GM23338 (cell line): ENCODE results near the gene UBC. TPM values are rescaled to one million over a fixed set of nuclear protein-coding genes. Genes with fewer than 3 reads are reported as not detected.

ENCODE experiments used
- ATAC-seq: fragments of 200-7000 bp; cut with Tn5 transposase; 3 replicates; pipeline ENCODE4 v1.9.1; 2020
- DNase-seq: peaks from one replicate; pipeline ENCODE4 v3.0.0-alpha.2; 2015; ENCODE audit warnings: low spot score
- H2AFZ ChIP-seq: fragments of 200-600 bp; sonication (generic); 2 replicates; pipeline ENCODE4 v1.8.0; 2016; ENCODE audit warnings: antibody characterized with exemption, mild to moderate bottlenecking, moderate library complexity
- H3F3A ChIP-seq: fragments of 200-600 bp; sonication (generic); replicated peaks from 2 replicates; pipeline ENCODE4 v1.8.0; 2017; ENCODE audit warnings: antibody characterized with exemption, mixed run types, low read depth
- H3K27ac ChIP-seq: fragments of 200-600 bp; sonication (generic); 2 replicates; pipeline ENCODE4 v1.6.1; 2016; ENCODE audit warnings: low read depth
- H3K27me3 ChIP-seq: fragments of 200-600 bp; sonication (generic); 2 replicates; pipeline ENCODE4 v1.8.0; 2016; ENCODE audit warnings: mild to moderate bottlenecking, mixed run types, moderate library complexity; ENCODE audit not compliant: insufficient read depth
- H3K36me3 ChIP-seq: fragments of 200-600 bp; sonication (generic); 2 replicates; pipeline ENCODE4 v1.8.0; 2016; ENCODE audit warnings: mild to moderate bottlenecking; ENCODE audit not compliant: insufficient read depth
- H3K4me1 ChIP-seq: fragments of 200-600 bp; sonication (generic); 2 replicates; pipeline ENCODE4 v1.8.0; 2016; ENCODE audit warnings: mild to moderate bottlenecking, moderate library complexity; ENCODE audit not compliant: insufficient read depth
- H3K4me2 ChIP-seq: fragments of 200-600 bp; sonication (generic); 2 replicates; pipeline ENCODE4 v1.7.1; 2017; ENCODE audit warnings: mixed run types
- H3K4me3 ChIP-seq: fragments of 200-600 bp; sonication (generic); 2 replicates; pipeline ENCODE4 v1.6.1; 2016; ENCODE audit warnings: mixed run types
- H3K79me2 ChIP-seq: fragments of 200-600 bp; sonication (generic); replicated peaks from 2 replicates; pipeline ENCODE4 v1.8.0; 2017; ENCODE audit warnings: mild to moderate bottlenecking; ENCODE audit not compliant: insufficient read depth
- H3K9me2 ChIP-seq: fragments of 200-600 bp; sonication (generic); 2 replicates; pipeline ENCODE4 v1.8.0; 2017; ENCODE audit not compliant: insufficient read depth
- H4K20me1 ChIP-seq: fragments of 200-600 bp; sonication (generic); replicated peaks from 2 replicates; pipeline ENCODE4 v1.8.0; 2017; ENCODE audit warnings: mild to moderate bottlenecking; ENCODE audit not compliant: insufficient read depth
- H3K27ac Mint-ChIP-seq: 2 replicates; pipeline ENCODE4 v1.8.0; 2020; ENCODE audit warnings: inconsistent platforms, mild to moderate bottlenecking, moderate library complexity, mixed read lengths
- H3K27me3 Mint-ChIP-seq: 3 replicates; pipeline ENCODE4 v1.8.0; 2022; ENCODE audit warnings: low read depth, mild to moderate bottlenecking, moderate library complexity, mixed read lengths, inconsistent platforms; ENCODE audit not compliant: insufficient read depth, poor library complexity
- H3K36me3 Mint-ChIP-seq: 3 replicates; pipeline ENCODE4 v1.8.0; 2021; ENCODE audit warnings: low read depth, mild to moderate bottlenecking, inconsistent platforms, moderate library complexity, mixed read lengths
- H3K4me1 Mint-ChIP-seq: 3 replicates; pipeline ENCODE4 v1.8.0; 2020; ENCODE audit warnings: mild to moderate bottlenecking, inconsistent platforms, mixed read lengths
- H3K4me3 Mint-ChIP-seq: 3 replicates; pipeline ENCODE4 v1.8.0; 2021; ENCODE audit warnings: moderate library complexity, mild to moderate bottlenecking, inconsistent platforms, mixed read lengths
- H3K9me3 Mint-ChIP-seq: 3 replicates; pipeline ENCODE4 v1.8.0; 2020; ENCODE audit warnings: moderate library complexity, mild to moderate bottlenecking, inconsistent platforms, mixed read lengths
- CREB1 ChIP-seq: fragments of 250-450 bp; sonication (Bioruptor Pico); IDR thresholded peaks from 2 replicates; pipeline ENCODE4 v1.5.0; 2020; ENCODE audit warnings: low read depth, mild to moderate bottlenecking, moderate library complexity
- EZH2 ChIP-seq: fragments of 200-600 bp; sonication (generic); IDR thresholded peaks from one replicate; pipeline ENCODE4 v1.8.0; 2017; ENCODE audit warnings: antibody characterized with exemption, mild to moderate bottlenecking, low read depth; ENCODE audit not compliant: unreplicated experiment
- EZH2phosphoT487 ChIP-seq: fragments of 200-600 bp; sonication (generic); IDR thresholded peaks from one replicate; pipeline ENCODE4 v1.8.1; 2018; ENCODE audit warnings: antibody characterized with exemption; ENCODE audit not compliant: unreplicated experiment
- JUNB ChIP-seq: IDR thresholded peaks from one replicate; pipeline ENCODE4 v1.6.1; 2016; ENCODE audit warnings: antibody characterized with exemption; ENCODE audit not compliant: unreplicated experiment
- NANOG ChIP-seq: IDR thresholded peaks from 2 replicates; pipeline ENCODE4 v1.6.1; 2016; ENCODE audit warnings: antibody characterized with exemption, borderline replicate concordance
- POLR2AphosphoS5 ChIP-seq: IDR thresholded peaks from 2 replicates; pipeline ENCODE4 v1.6.1; 2016; ENCODE audit warnings: antibody characterized with exemption, low read depth
- STAT1 ChIP-seq: IDR thresholded peaks from one replicate; pipeline ENCODE4 v1.6.1; 2016; ENCODE audit warnings: antibody characterized with exemption; ENCODE audit not compliant: unreplicated experiment
- ZNF114 ChIP-seq: fragments of 250-450 bp; sonication (Bioruptor Pico); IDR thresholded peaks from 2 replicates; pipeline ENCODE4 v1.5.0; 2020; ENCODE audit warnings: mild to moderate bottlenecking, moderate library complexity
- ZNF331 ChIP-seq: fragments of 250-450 bp; sonication (Bioruptor Pico); IDR thresholded peaks from 2 replicates; pipeline ENCODE4 v1.5.0; 2020; ENCODE audit warnings: low read depth, mild to moderate bottlenecking, moderate library complexity
- polyA plus RNA-seq: library from polyadenylated mRNA; unstranded; fragments of >200 nt; fragmentation: Nextera tagmentation; extraction: Ambion mirVana; gene quantifications from 2 replicates; pipeline ENCODE4 v1.2.1, GENCODE V29; 2016
- total RNA-seq: library from RNA; depleted of rRNA; stranded (reverse); fragments of >200 nt; shearing (Covaris generic); gene quantifications from 2 replicates; pipeline ENCODE4 v1.2.3, GENCODE V29; 2014
- TF ChIP-seq, protein P1 (sequence below), 2 experiments: fragments of 200-600 bp in 1 of 2; sonication (generic) in 1 of 2; conservative IDR thresholded peaks; 2 replicates each; pipeline versions ENCODE4 v1.5.1 to v1.6.1; 2016 to 2017; ENCODE audit warnings: antibody characterized with exemption in 2 of 2, low read depth in 2 of 2, mild to moderate bottlenecking in 2 of 2, moderate library complexity in 1 of 2
- TF ChIP-seq, protein P2 (sequence below): IDR thresholded peaks from one replicate; pipeline ENCODE4 v1.6.1; 2018; ENCODE audit warnings: antibody characterized with exemption; ENCODE audit not compliant: unreplicated experiment
- TF ChIP-seq, protein P3 (sequence below): IDR thresholded peaks from 2 replicates; pipeline ENCODE4 v1.6.1; 2016; ENCODE audit warnings: antibody characterized with exemption
- TF ChIP-seq, protein P4 (sequence below): fragments of 250-450 bp; sonication (Bioruptor Pico); IDR thresholded peaks from 2 replicates; pipeline ENCODE4 v1.5.0; 2020; ENCODE audit warnings: mild to moderate bottlenecking, moderate library complexity

UBC gene
- total and polyA plus RNA-seq, 2 experiments from 2014 or later: 511 to 665 TPM

DNA sequence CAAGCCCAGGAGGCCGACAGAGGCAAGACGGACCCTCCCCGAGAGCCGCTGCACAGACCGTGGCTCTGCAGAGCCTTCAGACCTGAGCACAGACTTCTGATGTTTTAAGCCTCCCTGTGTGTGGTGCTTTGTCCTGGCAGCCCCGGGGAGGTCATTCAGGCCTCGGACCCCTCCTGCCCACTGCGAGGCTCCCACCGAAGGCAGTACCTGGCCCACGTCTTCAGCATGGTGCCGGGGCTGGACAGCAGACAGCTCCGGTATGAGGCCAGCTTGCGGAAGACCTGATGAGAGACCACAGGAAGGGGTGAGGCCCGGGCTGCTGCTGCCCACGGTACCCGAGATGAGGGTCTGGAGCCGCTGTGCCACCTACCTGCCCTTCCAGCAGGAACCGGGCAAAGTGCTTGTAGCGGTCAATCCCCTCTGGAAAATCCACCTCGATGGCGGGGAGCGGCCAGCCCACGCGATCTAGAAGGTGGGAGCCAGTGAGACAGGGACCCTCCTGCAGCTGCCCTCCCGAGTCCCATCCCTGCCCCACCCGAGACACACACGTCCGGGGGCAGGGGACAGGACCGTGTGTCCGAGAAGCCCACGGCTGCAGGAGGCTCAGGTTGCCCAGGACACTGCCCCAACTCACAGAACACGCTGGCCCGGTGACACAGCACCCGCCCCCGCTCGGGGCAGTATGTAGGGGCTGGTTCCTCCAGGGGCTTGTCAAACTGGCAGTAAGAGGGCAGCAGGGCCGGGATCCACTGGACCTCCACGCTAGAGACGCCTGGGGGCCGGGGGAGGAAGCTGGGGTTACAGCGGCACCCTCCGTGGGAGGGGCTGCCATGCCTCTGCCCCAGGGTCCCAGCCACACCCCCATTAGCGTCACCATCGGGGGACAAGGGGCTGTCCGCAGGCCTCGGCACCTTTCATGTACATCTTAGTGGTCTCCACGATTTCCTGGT, 35.6 kb upstream of the UBC start:
- Histone ChIP-seq H3K9me2 (no peaks in the 10 kb centered on the region), H4K20me1 (peaks cover 4% of the 10 kb centered on the region; the same call in 1 of the 2 replicates), H3F3A (0 out of 2 replicates have a peak, but pooled peaks cover 3% of the 10 kb centered on the region), H2AFZ (no peak overlapping the region), H3K27me3 (no peaks in the 10 kb centered on the region), H3K4me2 (no peak overlapping the region), H3K79me2 (no peaks in the 10 kb centered on the region), H3K4me3 (no peak overlapping the region), H3K4me1 (no peaks in the 10 kb centered on the region), H3K27ac (no peak overlapping the region), H3K36me3 (peaks cover 5% of the 10 kb centered on the region; the same call in 1 of the 2 replicates)
- Mint-ChIP-seq H3K9me3 (no peaks in the 10 kb centered on the region), H3K4me1 (no peaks in the 10 kb centered on the region), H3K36me3 (peaks cover 51% of the 10 kb centered on the region), H3K27ac (peak overlapping the region; percentile 71), H3K4me3 (no peak overlapping the region), H3K27me3 (peaks cover 5% of the 10 kb centered on the region)
- TF ChIP-seq EZH2 (no peak), NANOG (no peak), STAT1 (no peak), EZH2phosphoT487 (no peak), CREB1 (no peak), ZNF114 (CRISPR knock-in tag) (no peak), ZNF331 (CRISPR knock-in tag) (no peak), POLR2AphosphoS5 (no peak), JUNB (no peak)
- TF ChIP-seq, protein P1, sequence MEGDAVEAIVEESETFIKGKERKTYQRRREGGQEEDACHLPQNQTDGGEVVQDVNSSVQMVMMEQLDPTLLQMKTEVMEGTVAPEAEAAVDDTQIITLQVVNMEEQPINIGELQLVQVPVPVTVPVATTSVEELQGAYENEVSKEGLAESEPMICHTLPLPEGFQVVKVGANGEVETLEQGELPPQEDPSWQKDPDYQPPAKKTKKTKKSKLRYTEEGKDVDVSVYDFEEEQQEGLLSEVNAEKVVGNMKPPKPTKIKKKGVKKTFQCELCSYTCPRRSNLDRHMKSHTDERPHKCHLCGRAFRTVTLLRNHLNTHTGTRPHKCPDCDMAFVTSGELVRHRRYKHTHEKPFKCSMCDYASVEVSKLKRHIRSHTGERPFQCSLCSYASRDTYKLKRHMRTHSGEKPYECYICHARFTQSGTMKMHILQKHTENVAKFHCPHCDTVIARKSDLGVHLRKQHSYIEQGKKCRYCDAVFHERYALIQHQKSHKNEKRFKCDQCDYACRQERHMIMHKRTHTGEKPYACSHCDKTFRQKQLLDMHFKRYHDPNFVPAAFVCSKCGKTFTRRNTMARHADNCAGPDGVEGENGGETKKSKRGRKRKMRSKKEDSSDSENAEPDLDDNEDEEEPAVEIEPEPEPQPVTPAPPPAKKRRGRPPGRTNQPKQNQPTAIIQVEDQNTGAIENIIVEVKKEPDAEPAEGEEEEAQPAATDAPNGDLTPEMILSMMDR (conservative IDR thresholded peaks at IDR 0.05; ENCODE audit: low read depth in 2 of 2): no peak
- TF ChIP-seq, protein P2, sequence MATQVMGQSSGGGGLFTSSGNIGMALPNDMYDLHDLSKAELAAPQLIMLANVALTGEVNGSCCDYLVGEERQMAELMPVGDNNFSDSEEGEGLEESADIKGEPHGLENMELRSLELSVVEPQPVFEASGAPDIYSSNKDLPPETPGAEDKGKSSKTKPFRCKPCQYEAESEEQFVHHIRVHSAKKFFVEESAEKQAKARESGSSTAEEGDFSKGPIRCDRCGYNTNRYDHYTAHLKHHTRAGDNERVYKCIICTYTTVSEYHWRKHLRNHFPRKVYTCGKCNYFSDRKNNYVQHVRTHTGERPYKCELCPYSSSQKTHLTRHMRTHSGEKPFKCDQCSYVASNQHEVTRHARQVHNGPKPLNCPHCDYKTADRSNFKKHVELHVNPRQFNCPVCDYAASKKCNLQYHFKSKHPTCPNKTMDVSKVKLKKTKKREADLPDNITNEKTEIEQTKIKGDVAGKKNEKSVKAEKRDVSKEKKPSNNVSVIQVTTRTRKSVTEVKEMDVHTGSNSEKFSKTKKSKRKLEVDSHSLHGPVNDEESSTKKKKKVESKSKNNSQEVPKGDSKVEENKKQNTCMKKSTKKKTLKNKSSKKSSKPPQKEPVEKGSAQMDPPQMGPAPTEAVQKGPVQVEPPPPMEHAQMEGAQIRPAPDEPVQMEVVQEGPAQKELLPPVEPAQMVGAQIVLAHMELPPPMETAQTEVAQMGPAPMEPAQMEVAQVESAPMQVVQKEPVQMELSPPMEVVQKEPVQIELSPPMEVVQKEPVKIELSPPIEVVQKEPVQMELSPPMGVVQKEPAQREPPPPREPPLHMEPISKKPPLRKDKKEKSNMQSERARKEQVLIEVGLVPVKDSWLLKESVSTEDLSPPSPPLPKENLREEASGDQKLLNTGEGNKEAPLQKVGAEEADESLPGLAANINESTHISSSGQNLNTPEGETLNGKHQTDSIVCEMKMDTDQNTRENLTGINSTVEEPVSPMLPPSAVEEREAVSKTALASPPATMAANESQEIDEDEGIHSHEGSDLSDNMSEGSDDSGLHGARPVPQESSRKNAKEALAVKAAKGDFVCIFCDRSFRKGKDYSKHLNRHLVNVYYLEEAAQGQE: no peak
- TF ChIP-seq, protein P3, sequence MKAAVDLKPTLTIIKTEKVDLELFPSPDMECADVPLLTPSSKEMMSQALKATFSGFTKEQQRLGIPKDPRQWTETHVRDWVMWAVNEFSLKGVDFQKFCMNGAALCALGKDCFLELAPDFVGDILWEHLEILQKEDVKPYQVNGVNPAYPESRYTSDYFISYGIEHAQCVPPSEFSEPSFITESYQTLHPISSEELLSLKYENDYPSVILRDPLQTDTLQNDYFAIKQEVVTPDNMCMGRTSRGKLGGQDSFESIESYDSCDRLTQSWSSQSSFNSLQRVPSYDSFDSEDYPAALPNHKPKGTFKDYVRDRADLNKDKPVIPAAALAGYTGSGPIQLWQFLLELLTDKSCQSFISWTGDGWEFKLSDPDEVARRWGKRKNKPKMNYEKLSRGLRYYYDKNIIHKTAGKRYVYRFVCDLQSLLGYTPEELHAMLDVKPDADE: no peak
- TF ChIP-seq, protein P4, sequence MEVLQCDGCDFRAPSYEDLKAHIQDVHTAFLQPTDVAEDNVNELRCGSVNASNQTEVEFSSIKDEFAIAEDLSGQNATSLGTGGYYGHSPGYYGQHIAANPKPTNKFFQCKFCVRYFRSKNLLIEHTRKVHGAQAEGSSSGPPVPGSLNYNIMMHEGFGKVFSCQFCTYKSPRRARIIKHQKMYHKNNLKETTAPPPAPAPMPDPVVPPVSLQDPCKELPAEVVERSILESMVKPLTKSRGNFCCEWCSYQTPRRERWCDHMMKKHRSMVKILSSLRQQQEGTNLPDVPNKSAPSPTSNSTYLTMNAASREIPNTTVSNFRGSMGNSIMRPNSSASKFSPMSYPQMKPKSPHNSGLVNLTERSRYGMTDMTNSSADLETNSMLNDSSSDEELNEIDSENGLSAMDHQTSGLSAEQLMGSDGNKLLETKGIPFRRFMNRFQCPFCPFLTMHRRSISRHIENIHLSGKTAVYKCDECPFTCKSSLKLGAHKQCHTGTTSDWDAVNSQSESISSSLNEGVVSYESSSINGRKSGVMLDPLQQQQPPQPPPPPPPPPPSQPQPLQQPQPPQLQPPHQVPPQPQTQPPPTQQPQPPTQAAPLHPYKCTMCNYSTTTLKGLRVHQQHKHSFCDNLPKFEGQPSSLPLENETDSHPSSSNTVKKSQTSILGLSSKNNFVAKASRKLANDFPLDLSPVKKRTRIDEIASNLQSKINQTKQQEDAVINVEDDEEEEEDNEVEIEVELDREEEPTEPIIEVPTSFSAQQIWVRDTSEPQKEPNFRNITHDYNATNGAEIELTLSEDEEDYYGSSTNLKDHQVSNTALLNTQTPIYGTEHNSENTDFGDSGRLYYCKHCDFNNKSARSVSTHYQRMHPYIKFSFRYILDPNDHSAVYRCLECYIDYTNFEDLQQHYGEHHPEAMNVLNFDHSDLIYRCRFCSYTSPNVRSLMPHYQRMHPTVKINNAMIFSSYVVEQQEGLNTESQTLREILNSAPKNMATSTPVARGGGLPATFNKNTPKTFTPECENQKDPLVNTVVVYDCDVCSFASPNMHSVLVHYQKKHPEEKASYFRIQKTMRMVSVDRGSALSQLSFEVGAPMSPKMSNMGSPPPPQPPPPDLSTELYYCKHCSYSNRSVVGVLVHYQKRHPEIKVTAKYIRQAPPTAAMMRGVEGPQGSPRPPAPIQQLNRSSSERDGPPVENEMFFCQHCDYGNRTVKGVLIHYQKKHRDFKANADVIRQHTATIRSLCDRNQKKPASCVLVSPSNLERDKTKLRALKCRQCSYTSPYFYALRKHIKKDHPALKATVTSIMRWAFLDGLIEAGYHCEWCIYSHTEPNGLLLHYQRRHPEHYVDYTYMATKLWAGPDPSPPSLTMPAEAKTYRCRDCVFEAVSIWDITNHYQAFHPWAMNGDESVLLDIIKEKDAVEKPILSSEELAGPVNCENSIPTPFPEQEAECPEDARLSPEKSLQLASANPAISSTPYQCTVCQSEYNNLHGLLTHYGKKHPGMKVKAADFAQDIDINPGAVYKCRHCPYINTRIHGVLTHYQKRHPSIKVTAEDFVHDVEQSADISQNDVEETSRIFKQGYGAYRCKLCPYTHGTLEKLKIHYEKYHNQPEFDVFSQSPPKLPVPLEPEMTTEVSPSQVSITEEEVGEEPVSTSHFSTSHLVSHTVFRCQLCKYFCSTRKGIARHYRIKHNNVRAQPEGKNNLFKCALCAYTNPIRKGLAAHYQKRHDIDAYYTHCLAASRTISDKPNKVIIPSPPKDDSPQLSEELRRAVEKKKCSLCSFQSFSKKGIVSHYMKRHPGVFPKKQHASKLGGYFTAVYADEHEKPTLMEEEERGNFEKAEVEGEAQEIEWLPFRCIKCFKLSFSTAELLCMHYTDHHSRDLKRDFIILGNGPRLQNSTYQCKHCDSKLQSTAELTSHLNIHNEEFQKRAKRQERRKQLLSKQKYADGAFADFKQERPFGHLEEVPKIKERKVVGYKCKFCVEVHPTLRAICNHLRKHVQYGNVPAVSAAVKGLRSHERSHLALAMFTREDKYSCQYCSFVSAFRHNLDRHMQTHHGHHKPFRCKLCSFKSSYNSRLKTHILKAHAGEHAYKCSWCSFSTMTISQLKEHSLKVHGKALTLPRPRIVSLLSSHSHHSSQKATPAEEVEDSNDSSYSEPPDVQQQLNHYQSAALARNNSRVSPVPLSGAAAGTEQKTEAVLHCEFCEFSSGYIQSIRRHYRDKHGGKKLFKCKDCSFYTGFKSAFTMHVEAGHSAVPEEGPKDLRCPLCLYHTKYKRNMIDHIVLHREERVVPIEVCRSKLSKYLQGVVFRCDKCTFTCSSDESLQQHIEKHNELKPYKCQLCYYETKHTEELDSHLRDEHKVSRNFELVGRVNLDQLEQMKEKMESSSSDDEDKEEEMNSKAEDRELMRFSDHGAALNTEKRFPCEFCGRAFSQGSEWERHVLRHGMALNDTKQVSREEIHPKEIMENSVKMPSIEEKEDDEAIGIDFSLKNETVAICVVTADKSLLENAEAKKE (CRISPR knock-in tag): no peak
- DNase-seq (no peak), ATAC-seq (no peak)
